NCI-H1694 treated with DMSO at 0.1 percent for 48 hours (cell line): ENCODE data around the gene THAP8.
A peak's percentile ranks its signal among the peaks of the same experiment; 100 is the strongest.
"Not testable (repeated sequence)": the region's sequence is repeated elsewhere in the genome, so short reads cannot be mapped to it uniquely, and the experiment has no call there.

ENCODE experiments used
- DNase-seq: peaks from one replicate; lab custom pipeline; 2025; lab: John Stamatoyannopoulos, UW

Gene THAP8

DNA sequence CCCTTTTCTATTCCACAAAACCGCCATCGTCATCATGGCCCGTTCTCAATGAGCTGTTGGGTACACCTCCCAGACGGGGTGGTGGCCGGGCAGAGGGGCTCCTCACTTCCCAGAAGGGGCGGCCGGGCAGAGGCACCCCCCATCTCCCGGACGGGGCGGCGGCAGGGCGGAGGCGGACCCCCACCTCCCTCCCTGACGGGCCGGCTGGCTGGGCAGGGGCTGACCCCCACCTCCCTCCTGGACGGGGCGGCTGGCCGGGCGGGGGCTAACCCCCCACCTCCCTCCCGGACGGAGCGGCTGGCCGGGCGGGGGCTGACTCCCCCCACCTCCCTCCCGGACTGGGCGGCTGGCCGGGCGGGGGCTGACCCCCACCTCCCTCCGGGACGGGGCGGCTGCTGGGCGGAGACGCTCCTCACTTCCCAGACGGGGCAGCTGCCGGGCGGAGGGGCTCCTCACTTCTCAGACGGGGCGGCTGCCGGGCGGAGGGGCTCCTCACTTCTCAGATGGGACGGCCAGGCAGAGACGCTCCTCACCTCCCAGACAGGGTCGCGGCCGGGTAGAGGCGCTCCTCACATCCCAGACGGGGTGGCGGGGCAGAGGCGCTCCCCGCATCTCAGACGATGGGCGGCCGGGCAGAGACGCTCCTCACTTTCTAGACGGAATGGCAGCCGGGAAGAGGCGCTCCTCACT lies 14.9 kb upstream of the THAP8 start:
- DNase-seq = not testable (repeated sequence)

DNA sequence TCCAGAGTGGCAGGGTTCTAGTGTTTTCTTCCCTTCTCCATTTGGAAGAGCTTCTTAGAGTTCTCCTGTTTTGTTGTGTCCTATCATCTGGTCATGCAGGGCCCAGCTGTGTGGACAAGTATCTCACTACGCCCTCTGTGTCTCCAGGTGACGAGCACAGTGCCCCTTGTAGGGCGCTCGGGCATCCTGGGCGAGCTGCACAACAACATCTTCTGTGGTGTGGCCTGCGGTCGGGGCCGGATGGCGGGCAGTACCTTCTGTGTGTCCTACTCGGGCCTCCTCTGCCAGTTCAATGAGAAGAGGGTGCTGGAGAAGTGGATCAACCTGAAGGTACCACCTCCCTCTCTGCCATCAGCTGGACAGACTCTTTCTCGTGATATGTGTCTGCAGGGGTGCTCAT lies 13.6 kb upstream of the THAP8 start:
- DNase-seq = no peak

DNA sequence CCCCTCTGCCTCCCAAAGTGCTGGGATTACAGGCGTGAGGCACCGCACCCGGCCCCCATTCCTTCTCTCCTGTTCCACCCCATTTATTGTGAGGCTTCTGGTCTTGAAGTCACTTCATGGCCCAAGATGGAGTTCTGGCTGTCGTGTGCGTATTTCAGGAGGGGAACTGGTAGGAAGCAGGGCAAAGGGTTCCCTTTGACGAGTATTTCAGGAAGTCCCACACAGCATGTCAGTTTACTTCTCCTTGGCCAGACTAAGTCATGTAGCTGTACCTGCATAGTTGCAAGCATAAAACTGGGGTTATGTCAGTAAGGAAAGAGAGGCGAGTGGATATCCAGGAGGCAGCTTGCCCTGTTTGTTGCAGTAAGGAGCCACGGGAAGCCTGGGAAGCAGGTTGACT lies 10.7 kb upstream of the THAP8 start:
- no peak for DNase-seq

DNA sequence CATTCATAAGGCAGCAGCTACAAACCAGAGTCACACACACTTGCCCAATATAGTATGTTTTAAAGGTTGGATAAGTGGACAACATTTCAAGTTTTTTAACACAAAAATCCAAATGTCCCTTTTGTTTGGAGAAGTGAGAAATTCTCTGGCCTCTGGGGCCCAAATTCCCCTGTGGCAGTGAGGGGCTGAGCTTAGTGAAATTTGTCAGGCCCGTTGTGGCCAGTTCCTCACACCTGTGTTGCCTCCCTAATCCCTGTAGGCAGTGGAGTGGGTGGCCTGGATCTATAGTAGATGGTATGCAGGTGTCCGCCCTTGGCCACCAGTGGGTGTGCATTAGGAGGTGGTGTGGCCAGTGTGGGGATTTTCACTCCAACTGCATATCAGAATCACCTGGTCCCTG lies 7.3 kb upstream of the THAP8 start:
- DNase-seq = no peak

DNA sequence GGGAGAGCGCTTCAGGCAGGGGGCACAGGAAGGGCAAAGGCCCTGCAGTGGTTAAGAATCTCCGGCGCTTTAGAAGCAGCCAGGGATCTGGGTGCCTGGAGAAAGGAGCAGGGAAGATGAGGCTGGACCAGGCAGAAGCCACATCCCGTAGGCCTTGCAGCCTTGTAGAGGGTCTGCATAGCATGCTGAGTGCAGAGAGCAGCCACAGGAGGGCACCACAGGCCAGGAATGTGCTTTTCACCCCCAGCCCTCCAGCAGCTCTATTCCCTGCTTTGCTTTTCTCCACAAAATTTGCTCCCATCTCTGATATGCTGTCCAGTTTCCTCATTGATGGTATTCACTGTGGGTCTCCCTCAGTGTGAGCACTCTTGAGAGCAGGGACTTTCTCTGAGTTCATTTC lies 6.3 kb upstream of the THAP8 start:
- peak; percentile 47 for DNase-seq

DNA sequence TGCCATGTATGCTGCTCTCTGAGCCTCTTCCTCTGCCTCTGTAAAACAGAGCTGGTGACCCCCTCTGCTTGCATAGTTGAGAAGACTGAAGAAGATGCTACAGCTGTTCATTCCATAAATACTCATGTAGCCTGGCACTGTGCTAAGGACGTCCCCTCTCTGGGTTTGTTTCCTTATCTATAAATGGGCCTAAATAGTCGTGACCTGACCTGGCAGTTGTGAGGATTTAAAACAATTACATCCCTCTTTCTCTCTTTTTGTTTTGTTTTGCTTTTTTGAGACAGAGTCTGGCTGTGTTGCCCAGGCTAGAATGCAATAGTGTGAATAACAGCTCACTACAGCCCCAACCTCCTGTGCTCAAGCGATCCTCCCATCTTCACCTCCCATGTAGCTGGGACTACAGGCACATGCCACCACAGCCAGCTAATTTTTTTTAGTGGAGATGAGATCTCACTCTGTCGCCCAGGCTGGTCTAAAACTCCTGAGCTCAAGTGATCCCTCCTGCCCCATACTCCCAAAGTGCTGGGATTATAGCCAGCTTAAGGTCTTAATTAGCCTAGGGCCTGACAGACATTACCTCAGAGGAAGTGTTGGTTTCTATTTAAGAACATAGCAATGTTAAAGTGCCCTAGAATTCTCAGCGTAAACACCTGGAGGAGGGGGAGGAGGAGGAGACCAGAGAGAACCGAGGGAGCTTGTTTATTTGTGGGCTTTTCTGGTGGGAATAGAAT lies 5.3 kb upstream of the THAP8 start:
- no peak for DNase-seq

DNA sequence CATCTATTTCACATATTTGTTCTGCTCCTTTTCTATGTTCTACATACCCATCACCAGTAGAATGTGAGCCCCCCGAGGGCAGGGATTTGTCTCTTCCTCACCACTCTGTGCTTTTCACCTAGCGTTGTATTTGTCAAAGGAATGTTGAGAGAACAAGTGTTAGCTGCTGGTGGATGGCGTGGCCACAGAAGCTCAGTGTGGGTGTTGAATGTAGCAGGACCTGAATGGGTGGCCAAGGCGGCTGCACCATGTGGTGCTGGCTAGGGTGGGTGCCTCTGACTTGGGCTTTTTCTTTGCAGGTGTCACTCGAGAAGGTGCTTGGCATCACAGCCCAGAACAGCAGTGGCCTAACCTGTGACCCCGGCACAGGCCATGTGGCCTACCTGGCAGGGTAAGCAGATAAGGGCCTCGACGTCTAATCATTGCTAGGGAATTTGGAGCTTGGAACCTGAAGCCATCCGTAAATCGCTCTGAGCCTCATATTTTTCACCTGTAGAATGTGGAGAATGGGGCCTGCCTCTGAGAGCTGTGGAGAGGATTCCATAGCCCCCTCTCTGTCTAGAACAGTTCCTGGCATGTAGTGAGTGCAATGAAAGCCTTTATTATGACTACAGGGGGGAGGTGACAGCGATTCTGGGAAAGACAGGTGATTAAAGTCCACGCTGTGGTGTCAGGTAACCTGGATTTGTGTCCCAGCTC lies 4.5 kb upstream of the THAP8 start:
- DNase-seq = no peak

DNA sequence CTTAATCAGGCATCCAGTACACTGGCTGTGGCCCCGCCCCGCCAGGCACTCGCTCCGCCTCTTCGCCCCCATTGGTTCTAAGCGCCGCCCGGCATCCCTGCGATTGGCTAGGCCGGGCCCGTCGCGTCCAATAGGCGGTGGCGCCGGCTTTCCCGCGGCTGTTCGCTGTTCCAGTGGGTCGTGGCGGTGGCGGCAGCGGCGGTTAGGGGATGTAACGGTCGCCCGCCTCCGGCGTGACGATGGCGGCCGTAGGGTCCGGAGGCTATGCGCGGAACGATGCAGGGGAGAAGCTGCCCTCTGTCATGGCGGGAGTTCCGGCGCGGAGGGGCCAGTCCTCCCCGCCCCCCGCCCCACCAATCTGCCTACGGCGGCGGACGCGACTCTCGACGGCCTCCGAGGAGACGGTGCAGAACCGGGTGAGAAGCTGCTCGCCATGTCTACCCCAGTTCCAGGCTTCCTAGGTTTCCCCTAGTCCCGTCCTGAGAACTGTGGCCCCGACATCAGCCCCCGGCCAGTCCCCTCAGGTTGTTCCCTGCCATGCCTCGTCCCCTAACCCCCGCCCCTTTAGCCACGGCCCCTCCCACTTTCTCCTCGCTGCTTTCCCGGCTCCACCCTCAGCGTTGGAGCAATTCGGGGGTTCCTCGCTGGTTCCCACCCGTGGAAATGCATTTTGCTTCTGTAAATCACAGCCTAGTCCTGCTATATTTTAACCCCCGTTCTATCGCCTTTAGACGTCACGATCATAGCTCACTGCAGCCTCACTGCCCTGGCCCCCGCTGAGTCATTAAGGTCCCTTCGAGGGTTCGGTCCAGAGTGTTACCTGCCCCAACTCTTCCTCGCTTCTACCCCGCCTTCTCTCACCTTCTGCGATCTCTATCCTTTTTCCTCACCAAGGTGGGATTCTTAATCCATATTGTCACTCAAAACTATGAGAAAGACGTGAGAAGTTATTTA lies 925 bp upstream of the THAP8 start, which contains the start of gene WDR62:
TSS of gene WDR62 (plus strand) at position 165 of the 954 bp plus-strand sequence. CDS start at position 240, 75 bp downstream.
- peak; percentile 98 for DNase-seq

DNA sequence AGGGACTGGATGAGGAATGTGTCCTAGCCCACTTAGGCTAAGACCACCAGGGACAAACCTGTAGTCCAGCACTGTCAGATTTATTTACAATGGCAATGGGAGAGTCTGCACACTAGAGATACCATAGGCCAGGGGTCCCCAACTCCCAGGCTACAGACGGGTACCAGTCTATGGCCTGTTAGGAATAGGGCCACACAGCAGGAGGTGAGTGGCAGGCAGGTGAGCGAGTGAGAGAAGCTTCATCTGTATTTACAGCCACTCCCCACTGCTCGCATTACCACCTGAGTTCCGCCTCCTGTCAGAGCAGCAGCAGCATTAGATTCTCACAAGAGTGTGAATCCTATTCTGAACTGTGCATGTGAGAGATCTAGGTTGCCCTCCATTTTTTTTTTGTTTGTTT lies 2.4 kb downstream of the THAP8 start:
- no peak for DNase-seq

DNA sequence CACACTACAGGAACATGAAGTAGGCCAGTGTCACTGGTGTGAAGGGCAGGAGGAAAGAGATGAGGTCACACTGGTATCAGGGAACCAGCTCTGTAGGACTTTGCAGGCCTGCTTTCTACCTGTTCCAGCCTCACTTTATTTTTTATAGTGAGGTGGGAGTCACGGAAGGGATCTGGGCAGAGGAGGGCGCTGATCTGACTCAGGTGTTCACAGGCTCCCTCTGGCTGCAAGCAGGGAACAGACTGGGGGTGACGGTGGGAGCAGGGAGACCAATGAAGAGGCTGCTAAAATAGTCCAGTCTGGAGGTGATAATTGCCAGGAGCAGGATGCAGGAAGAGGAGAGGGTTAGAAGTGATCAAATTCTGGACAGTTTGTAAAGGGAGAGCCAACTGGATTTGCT lies 2.8 kb downstream of the THAP8 start:
- peak; percentile 25 for DNase-seq

DNA sequence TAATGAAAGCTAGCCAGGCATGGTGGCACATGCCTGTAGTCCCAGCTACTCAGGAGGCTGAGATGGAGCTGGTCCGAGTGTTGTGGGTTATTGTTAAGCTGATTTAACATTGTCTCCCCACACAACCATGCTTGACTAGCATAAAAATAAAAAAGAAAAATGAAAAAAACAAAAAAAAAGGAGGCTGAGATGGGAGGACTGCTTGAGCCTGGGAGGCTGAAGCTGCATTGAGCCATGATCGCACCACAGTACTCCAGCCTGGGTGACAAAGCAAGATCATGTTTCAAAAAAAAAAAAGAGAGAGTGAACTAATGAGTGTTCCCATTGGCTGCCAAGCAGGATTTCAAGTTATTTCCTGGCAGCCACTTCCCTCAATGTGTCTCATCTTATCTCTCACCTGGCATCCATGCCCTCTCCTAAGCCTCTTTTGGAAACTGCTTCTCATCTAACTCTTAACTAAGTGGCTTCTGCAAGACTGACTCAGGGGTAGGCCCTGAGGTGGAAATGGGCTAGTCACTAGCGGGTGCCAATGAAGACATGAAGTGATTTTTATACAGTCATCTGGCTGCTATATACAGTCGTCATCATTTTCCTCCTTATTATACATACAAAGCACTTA lies 4.9 kb downstream of the THAP8 start:
- no peak for DNase-seq

DNA sequence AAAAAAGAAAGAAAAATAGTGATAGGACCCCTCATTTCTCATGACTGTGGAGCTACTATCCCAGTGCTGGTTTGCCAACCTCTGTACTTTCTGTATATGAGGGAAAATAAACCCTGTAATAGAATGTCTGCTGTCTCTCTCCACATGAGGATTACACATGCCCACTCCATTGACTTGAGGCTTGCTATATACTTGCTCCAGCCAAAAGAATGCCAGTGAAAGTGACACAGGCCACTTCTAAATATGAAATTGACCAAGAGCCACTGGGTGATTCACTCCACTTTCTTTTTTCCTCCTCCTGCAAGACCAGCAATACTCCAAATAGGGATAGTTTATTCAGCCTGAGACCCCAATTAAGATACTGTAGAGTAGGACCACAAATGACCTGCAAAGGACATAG lies 6.2 kb downstream of the THAP8 start:
- DNase-seq = no peak

DNA sequence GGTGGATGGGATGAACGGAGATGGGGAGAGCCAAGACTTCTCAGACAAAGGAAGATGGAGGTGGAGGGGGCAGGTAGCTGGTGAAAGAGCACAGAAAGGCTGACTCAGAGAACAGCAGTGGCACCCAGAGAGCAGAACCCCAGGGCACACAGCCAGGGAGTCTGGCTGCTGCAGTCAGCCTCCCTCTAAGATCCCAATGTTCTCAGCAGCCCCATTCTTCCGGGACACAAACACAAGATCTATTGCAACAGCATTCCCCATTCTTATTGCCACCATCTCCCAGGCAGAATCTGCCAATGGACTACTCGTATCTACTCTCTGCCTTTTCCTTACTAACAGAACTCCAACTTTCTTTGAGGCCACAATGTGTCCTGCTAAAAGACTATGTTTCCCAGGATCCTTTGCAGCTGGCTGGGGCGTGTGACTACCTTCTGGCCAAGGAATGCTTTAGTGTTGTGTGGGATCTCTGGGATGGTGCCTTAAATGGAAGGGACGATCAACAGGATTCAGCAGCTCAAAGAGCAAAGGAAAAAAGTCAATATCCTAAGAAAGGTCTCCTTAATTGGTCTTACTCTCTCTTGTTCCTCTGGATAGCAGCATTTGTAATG lies 7.5 kb downstream of the THAP8 start:
- DNase-seq = no peak

DNA sequence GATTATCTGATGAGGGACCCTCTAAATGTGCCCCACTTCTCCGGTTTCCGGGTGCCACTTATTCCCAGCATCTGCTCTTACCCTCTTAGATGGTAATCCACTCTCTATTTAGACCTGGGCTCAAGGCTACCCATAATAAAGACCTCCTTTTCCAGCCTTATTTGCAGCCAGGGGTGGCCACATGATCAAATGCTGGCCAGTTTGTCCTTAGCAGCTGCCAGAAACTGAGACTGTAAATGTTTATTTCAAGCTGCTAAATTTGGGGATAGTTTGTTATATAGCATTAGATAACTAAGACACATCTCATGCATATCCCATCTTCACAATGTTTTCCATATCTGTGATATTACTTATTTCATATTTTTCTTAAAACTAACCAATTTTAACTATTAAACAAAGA lies 10.1 kb downstream of the THAP8 start:
- no peak for DNase-seq

DNA sequence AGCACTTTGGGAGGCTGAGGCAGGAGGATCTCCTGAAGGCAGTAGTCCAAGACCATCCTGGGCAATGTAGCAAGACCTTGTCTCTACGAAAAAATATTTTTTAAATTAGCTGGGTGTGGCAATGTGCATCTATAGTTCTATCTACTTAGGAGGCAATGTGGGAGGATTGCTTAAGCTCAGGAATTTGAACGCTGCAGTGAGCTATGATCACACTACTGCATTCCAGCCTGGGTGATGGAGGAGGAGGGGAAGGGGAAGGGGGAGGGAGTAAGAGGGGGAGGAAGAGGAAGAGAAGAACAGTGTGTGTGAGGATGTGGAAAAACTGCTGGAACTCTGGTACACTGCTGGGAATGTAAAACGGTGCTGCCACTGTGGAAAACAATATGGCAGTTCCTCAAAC lies 12.3 kb downstream of the THAP8 start:
- DNase-seq = no peak

DNA sequence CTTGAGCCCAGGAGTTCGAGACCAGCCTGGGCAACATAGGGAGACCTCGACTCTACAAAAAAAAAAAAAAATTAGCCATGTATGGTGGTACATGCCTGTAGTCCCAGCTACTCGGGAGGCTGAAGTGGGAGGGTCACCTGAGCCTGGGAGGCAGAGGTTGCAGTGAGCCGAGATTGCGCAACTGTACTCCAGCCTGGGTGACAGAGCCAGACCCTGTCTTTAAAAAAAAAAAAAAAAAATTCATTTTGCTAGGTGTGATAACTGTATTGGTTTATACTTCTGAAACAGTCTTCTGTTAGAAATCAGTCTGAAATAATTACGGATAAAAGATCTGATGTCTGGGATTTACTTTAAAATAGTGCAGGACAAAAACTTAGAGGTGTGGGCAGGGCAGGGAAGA lies 13.0 kb downstream of the THAP8 start:
- DNase-seq = not testable (repeated sequence)

DNA sequence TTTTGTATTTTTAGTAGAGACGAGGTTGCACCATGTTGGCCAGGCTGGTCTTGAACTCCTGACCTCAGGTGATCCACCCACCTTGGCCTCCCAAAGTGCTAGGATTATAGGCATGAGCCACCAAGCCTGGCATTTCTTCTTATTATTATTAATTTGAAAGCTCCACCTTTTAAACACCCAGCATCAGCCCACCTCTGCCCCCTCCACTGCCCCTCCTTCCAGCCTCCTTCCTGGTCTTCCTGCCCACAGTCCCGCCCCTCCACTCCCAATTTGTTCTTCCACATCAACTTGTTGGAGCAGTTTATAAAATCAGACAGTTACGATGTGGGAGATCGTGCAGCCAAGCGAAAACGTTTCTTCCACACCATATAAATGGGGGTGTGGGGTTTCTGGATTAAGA lies 13.6 kb downstream of the THAP8 start:
- no peak for DNase-seq

DNA sequence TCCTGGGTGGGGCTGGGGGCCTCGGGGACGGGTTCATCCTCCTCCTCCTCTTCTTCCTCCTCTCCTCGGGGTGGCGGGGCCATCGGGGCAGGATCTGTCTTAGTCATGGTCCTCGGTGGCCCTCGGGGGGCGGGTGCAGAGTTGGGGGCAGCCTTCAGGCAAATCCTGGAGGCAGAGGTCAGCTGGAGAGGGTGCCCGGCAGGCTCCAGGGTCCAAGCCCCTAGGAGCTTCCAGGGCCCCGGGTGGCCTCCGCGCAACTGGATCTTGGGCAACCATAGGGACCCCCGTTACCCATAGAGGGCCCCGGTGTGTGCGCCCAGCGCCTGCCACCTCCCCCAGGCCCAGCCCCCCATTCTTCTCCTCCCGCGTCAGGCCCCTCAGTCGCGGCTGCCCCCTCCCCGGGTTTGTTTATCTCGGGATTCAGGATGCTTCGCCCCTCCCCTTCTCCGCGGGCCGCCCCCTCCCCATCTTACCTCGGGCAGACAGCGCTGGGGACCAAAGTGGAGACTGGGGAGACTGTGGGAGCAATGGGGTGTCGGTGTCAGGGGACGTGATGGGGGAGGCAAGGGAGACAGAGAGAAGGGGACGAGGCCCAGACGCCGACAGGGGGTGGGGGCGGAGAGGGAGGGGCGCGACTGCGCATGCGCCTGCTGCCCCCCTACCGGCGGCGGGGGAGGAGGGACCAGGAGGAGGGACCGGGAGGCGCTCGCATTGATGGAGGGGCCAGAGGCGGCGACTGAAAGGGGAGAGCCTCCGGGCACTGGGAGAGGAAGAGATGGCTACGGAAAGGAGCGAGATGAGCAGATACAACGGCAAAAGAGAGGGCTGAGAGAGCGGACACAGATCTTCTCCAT lies 21.6 kb downstream of the THAP8 start, which contains the start of gene CLIP3:
TSS of gene CLIP3 (minus strand) at position 623 of the 854 bp plus-strand sequence. CDS start at position 107, 516 bp downstream.
- DNase-seq = peak; percentile 50

DNA sequence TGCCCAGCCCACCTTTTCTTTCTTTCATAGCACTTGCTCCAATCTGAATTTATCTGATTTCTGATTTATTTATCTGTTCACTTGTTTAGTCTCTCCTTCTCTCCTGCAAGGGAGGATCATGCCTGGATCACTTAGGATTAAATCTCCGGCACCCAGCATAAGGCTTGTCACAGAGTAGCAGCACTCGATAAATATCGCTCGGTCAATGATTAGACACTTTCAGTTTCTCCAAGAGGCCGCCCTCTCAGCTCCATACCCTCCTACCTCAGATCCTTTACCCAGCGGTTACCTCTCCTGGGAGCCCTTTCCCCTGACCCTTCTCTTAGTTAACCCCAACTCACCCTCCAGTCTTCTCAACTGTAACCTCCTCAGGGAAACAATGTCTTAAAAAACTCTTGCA lies 22.8 kb downstream of the THAP8 start:
- DNase-seq = no peak
